Glomerular visceral epithelial cell (primary cell): ENCODE results near the gene SORT1.
"Not testable (repeated sequence)": the region's sequence is repeated elsewhere in the genome, so short reads cannot be mapped to it uniquely, and the experiment has no call there.

Experiments used
- DNase-seq: peaks from one replicate; pipeline ENCODE4 v3.0.0-alpha.2; 2016; ENCODE audit errors: extremely low spot score

The SORT1 gene

DNA sequence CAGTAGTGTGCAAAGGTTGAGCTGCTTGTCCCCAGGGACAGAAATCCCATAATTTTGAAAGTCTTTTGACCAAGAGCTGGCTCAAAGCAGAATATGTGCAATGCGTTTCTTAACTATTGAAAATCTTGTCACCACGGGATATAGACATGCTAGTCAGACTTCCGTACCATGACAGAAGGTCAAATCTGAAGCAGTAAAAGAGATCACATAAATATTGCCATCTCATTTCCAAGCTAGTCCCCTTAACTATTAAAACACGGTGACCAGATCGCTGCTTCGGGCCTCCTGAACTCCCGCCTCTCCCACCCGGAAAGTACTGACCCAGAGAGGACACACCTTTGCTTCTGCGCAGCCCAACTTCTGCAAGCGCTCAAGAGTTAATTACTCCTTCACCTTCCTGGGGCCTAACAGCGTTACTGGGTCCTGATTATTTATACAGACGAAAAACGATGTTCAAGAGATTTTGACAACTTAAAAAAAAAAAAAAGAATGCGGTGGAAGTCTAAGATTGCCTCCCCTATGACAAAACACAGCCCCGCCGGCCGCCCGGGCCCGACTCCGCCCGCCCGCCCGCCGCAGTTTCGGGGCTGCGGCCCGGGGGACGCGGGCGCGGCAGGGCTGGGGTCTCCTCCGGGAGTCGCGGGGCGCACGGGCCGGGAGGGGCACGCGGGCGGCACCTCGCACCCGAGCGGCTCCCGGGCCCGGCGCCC lies 692 bp downstream of the SORT1 start:
- peak; percentile 22 for DNase-seq

DNA sequence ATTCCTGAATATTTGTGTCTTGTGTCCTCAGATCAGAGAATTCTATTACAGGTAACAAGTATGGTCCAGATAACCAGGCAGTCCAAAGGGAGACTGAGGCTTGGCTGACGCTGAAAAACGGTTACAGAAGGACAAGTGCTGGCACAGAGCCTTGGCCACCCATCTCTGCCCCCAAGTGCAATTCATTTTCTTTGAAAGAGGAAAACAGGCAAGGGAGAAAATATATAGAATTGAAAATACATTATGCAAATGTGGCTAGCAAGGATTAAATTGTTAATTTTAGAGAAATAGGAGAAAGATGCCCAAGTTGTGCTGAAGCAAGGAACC lies 1.2 kb downstream of the SORT1 start:
- no peak for DNase-seq

DNA sequence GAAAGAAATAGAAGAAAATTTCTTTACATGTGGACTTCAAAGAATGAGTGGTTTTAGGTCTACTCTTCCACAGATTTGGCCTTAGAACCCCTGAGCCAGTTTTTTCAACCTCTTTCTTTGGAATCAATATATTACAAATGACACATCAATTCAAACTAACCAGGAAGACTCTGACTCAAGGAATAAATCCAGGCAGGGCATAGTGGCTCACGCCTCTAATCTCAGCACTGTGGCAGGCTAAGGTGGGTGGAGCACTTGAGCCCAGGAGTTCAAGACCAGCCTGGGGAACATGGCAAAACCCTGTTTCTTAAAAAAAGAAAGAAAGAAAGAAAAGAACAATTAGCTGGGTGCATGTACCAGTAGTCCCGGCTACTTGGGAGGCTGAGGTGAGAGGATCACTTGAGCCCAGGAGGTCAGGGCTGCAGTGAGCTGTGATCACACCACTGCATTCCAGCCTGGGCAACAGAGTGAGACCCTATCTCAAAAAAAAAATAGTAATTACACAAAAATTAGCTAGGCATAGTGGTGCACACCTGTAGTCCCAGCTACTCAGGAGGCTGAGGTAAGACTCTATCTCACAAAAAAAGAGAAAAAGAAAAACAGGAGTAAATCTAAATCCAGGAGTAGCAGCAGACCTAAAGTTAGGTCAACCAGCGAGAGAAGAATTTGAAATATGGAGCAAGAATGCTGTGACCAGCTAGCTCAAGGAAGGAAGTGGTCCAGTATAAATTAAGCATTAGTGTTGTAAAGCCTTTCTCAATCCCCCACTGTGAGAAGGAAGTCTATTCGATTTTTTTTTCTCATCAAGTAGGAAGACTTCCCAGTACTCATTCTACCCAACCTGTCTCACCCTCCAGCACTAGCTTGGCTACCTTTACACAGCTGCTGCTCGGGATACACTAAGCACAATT lies 1.9 kb downstream of the SORT1 start:
- DNase-seq = peak; percentile 65

DNA sequence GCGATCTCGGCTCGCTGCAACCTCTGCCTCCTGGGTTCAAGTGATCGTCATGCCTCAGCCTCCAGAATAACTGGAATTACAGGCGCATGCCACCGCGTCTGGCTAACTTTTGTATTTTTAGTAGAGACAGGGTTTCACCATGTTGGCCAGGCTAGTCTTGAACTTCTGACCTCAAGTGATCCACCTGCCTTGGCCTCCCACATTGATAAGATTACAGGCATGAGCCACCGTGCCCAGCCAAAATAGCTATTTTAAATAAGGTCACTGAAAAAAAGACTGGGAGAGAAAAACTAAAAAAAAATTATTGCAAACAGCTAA lies 2.5 kb downstream of the SORT1 start:
- not testable (repeated sequence) for DNase-seq

DNA sequence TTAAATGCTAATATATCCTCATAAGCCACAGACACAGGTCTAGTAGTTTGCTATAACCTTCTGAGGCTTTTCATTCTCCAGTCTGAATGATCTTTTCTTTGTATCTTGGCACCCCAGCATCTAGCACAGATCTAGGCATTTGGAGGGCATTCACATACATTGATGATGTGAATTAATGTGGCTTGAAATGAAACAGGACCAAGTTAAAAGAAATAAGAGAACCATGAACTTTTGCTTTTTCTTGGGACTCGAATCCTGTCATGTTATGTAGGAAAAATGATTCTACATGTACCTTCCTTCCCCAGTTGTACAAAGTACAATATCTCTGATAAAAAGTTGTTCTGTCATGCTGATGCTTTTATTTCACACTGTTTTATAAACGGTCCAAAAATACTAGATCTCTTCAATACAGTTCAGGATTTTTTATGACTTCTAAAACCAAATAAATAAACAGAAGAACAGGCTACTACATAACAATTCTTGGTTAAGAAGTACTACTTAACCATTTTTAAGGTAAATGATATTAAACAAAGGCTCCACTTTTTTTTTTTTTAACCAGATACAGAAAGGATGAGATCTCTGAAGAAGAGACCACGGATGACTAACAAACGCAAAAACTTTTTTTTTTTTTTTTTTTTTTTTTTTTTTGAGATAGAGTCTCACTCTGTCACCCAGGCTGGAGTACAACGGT lies 3.0 kb downstream of the SORT1 start:
- no peak for DNase-seq

DNA sequence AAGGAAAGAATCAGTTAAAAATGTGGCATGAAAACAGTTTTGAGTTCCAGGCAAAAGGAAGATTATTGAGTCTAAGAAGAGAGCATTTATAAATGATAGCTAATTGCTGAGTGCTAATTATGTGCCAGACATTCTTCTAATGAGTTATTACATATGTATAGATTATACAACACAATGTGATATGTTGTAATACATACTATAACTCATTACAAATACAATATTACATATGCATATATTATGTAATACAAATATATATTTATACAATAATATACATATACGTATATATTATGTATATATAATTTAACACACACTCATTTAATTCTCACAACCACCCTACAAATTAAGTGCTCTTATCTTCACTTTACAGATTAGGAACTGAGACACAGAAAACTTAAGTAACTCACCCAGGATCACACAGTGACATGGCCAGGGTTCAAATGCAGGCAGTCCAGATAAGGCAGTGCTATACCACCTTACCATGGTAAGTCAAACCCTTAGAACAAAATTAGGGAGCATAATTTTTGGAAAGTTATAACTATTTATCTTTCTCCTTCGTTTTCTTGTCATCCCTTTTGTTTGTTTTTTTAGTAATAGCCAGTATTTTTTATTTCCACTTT lies 4.0 kb downstream of the SORT1 start:
- DNase-seq = no peak

DNA sequence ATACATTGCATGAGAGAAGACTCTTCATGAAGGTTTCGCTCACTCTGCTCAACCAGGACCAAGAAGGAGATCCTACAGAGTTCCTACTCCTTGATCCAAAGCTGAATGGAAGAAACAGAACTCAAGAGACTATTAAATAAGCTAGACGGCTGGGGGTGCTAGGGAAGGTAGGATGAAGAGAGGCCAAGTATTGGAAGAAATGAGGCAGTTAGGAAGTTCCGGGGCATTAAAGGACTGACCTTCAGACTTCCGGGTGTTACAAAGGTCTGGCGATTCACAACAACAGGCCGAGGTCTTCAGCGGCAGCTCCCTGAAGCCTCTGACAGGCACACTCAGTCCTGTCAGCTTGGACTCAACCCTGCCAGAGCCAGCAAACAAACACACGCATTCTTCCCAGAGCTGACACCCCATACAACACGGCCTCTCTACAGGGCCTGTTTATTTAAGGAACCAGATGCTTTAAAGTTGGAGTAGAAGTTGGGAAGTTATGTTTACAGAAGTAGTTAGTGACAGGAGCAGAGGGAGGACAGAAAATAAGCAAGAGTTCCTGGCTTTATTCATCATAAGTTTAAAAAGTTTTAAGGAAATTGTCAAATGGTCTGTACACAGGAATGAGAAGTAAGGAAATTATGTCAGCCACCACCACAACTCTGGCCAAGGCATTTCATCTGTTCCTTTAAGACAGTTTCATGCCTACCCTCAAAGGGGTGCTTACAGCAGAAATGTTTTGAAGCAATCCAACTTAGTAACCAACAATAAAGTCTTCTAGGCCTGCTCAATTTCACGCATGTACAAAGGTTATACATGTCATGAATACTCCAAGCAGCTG lies 4.7 kb downstream of the SORT1 start:
- peak; percentile 40 for DNase-seq

DNA sequence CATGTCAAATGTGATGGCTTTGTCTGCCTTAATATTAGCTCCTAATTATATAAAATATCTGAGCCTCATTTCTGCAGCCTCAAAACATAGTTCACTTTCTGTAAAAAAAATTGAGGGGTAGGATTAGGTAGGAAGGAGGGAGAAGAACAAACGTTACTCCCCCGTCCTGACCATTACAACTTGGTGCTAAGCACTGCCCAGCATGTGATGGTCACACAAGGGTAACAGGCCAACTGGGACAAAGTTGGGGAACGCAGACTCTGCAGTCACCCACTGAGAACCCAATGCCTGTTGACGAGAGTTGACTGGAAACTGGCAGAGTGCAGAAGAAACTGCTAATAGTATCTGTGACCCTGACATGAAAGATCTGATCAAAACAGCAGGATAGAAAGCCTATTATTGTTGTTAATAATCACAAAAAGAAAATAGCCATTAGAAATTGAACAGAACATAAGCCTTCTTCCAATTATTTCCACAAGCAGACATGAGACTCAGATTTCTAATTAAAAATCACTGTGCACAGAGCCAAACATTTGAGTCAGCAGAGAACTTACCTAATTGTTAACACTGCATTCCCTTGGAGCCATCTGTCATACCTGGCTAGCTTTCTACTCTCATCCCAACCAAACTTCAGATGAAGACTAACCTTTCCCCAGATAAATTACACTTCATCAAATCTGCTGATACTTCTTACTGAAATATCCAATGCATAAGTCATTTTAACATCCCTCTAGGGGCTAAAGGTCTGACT lies 5.5 kb downstream of the SORT1 start:
- no peak for DNase-seq

DNA sequence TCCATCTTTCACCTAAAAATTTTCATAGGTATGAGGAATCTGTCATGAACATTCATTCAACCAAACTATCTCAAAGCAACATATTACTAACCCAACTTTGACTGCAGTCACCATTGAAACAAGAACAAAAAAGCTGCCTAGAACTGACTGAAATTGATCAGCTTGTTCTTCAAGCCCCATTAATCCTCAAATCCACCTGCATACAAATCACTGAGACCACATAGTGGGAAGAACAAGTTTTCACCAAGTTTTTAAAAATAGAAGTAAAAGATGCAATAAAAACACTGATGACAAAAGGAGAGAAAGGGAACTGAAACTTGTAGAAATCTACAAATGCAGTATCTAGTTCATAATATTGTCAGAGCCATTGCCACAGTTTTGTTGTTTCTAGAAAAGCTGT lies 6.1 kb downstream of the SORT1 start:
- DNase-seq = no peak

DNA sequence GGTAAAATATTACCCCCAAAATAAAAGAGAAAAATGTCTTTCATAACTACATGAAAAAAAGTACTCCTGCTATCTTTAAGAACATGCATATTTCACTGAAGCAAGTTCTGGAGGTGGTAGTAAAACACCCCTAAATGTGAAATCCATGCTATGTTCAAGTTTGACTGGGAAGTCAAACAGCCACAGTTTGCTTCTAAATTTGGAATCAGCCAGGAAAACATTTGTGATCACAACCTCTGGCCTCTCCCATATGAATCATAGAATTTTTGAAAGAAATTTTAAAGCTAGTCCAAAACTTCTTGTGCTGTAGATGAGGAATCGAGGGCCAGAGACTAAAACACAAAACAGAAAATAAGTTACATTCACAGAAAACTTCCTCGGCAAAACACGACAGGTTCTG lies 6.6 kb downstream of the SORT1 start:
- no peak for DNase-seq

DNA sequence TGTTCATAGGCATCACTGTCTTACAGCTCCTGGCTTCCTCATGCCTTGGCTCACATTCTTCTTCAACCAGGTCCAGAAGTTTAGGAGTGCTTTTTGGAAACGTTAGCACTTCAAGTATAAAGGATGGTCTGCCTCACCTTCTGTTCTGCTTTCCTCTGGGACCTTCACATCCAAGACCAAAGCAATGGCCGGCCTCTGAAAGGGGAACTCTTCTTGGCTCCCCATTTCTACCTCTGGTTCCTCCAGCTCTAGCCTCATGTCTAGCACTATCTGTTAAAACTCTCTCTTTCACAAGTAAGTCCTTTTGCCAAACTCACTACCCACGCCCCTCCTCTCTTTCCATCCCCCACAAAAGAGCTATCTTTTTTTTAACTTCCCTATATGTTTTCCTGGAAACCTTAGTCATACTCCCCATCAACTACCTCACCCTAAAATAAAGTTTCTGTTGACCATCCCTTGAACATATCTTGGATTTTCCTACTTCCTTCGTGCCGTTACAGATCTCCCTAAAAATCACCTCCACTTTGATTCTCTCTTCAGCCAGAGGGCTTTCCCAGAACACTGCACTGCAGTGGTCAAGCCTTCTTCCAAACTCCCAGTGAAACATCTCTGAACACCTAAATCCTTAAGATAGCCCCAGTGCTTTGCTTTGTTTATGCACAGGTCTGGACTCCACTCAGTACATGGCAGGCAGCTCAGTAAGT lies 7.9 kb downstream of the SORT1 start:
- no peak for DNase-seq

DNA sequence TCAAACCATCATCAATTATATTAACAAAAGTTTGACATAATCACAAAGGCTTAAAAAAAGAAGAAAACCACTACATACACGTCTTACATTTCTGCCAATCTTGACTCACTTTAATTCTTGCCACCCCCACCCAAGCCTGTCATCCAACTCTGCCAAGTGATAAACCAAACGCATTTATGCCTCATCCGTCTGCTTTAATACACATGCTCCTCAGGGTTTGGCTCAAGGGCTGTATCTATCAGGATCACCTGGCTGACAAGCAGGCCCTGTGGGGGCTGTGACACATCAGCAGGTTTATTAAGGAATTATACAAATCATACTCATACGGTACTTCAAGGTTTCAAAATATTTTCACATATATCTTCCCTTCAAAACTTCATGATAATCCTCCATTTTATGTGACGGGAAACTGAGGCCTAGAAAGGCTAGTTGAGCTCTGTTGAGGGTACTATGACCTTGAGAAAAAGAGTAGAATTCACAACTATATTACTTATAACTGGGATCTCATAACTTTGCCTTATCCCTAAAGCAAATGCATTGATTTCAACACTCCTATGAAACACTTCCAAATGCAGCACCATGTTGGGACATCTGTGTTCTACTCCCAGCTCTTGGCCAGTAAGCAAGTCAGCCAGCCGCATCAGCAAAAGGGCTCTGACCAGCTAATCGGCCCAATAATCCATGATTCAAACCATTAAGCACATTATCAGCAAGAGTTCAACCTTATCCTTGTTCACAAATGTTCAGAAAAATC lies 8.7 kb downstream of the SORT1 start:
- DNase-seq = no peak

DNA sequence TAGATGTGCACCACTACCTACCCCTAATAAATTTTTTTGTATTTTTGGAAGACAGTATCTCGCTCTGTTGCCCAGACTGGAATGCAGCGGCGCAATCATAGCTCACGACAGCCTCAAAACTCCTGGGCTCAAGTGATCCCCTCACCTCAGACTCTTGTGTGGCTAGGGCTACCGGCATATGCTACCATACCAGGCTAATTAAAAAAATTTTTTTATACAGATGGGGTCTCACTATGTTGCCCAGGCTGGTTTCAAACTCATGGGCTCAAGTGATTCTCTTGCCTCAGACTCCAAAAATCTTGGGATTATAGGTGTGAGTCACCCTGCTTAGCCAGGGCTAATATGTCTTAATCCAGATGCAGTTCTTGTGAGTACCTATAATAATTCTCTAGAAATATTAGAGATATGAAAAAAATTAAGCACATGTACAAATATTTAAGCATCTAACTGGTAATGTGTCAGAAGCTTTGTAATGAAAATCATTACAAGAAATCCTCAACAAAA lies 9.5 kb downstream of the SORT1 start:
- no peak for DNase-seq

DNA sequence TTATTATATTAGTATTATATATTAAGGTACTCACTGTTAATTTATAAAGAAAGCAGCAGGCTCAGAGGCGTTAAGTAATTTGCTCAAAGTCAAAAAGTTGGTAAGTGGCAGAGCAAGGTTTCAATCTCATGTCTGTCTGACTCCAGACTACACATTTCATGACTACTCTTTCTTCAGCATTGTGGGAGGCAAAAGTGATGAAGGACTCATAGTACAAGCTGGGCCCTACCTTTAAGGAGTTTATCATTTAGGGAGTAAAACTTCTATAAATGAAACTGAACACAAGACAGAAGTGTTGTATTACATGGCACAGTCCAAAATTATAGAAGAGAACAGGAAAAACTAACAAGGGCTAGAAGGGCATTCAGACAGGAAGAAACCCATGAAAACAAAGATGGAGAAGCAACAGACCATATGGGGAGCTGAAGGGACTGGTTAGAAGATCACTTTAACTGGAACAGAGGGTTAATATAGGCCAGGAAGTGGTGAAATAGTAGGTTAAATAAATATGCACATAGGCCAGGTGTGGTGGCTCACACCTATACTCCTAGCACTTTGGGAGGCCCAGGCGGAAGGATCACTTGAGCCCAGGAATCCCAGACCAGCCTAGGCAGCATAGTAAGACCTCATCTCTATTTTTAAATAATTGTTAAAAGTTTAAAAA lies 11.5 kb downstream of the SORT1 start:
- no peak for DNase-seq

DNA sequence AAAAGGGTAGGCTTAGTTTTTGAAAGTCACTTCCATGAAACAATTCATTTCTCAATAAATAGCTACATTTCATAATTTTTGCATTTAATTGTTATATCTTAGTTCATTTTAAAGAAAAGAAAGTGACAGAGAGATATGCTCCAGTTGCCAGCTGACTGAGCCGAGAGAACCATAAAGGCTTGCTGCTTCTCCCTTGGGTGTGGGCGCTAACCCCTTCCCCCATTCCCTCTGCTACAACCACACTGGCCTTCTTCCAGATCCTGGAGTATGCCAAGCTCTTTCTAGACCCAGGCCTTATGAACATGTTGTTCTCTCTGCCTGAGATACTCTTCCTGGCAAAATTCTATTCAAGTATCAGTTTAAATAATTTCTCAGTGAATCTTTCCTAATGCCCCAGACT lies 12.3 kb downstream of the SORT1 start:
- peak; percentile 36 for DNase-seq

DNA sequence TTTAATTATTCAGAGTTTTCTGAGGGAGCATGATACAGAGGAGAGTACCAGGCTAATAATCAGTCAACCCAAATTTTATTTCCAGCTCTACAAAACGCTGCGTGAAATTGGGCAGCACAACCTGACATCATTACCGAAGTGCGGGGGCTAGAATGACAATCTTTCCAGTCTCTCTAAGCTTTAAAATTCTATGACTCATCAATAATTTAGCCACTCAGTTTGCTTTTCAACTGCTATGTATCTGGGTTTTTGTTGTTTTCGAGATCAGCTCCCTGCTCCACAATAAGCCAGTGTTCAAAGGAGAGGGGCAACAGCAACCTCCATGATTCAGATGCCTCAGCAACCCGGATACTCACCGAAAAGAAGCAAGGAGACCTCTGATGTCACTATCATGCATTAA lies 13.9 kb downstream of the SORT1 start:
- no peak for DNase-seq

DNA sequence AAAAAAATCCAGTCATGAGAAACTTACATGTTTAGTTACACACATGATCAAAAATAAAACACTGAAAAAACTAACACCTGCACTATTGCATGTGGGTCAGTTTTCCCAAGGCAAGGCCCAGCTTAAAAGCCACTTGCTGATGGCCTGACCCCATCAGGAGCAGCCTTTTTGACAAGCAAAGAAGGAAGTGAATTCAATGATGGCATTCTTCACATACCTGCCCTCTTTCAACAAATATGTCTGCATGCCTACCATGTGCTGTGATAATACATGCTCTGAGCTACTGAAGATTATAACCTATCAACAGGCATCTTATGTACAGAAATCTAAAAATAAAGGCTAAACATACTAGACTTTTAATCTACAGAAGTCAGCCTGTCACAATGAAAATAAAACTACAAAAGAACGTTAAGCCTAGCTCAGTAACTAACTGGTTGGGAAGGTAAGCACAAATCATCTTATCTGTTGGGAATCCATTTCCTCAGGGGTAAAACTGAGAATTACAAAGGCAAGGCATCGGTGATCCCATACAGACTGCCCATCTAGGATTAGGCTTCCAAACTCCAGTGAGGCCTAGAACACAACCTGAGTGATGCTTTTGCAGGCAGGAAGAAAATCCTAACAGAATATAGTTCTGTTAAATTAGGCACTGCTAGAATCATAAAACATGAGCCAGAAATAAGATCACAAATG lies 14.5 kb downstream of the SORT1 start:
- no peak for DNase-seq

DNA sequence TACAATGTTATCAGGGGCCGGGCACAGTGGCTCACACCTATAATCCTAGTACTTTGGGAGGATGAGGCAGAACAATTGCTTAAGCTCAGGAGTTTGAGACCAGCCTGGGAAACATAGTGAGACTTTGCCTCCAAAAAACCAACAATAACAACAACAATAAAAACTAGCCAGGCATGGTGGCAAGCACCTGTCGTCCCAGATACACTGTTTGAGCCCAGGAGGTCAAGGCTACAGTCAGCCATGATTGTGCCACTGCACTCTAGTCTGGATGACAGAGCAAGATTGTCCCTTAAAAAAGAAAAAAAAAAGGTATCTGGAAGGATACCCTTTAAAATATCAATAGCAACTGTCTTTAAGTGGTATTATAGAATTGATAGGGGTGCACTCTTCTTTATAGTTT lies 16.1 kb downstream of the SORT1 start:
- DNase-seq = no peak
